ENCODE data around the gene NELL1.

The NELL1 gene

GRCh38 chr11:21260101-21260500 lies 590.7 kb downstream of the NELL1 start:
- no peak for DNase-seq (ENCODE audit: low read depth in 1 of 2, low spot score in 1 of 2)
- H3K27me3 ChIP-seq (ENCODE audit: insufficient read depth, poor library complexity, severe bottlenecking) = no peaks in the 10 kb centered on the region
- TF ChIP-seq SPI1 (IDR thresholded peaks at IDR 0.05; ENCODE audit: borderline replicate concordance, low read depth) = no peak
- TF ChIP-seq POLR2AphosphoS5 (IDR thresholded peaks at IDR 0.05; ENCODE audit: low read depth) = no peak
- no peak for TF ChIP-seq REST (IDR thresholded peaks at IDR 0.05; ENCODE audit: insufficient replicate concordance, low read depth)
- no peak overlapping the region for H3K4me3 ChIP-seq (replicated peaks; ENCODE audit: insufficient read depth, low read length)
- H3K27ac ChIP-seq (replicated peaks) = no peak overlapping the region

GRCh38 chr11:21262992-21263391 lies 593.6 kb downstream of the NELL1 start:
- H3K27me3 ChIP-seq (ENCODE audit: insufficient read depth, poor library complexity, severe bottlenecking) = no peaks in the 10 kb centered on the region
- no peak overlapping the region for H3K4me3 ChIP-seq (replicated peaks; ENCODE audit: insufficient read depth, low read length)
- no peak overlapping the region for H3K27ac ChIP-seq (replicated peaks)
- DNase-seq (ENCODE audit: low read depth in 1 of 2, low spot score in 1 of 2) = no peak
- TF ChIP-seq, protein P1, sequence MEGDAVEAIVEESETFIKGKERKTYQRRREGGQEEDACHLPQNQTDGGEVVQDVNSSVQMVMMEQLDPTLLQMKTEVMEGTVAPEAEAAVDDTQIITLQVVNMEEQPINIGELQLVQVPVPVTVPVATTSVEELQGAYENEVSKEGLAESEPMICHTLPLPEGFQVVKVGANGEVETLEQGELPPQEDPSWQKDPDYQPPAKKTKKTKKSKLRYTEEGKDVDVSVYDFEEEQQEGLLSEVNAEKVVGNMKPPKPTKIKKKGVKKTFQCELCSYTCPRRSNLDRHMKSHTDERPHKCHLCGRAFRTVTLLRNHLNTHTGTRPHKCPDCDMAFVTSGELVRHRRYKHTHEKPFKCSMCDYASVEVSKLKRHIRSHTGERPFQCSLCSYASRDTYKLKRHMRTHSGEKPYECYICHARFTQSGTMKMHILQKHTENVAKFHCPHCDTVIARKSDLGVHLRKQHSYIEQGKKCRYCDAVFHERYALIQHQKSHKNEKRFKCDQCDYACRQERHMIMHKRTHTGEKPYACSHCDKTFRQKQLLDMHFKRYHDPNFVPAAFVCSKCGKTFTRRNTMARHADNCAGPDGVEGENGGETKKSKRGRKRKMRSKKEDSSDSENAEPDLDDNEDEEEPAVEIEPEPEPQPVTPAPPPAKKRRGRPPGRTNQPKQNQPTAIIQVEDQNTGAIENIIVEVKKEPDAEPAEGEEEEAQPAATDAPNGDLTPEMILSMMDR (IDR thresholded peaks at IDR 0.05; ENCODE audit: insufficient read depth, low read length) = no peak
- TF ChIP-seq POLR2AphosphoS5 (IDR thresholded peaks at IDR 0.05; ENCODE audit: low read depth) (no peak), SPI1 (IDR thresholded peaks at IDR 0.05; ENCODE audit: borderline replicate concordance, low read depth) (no peak), REST (IDR thresholded peaks at IDR 0.05; ENCODE audit: insufficient replicate concordance, low read depth) (no peak), GABPA (IDR thresholded peaks at IDR 0.05; ENCODE audit: low read depth) (no peak)

GRCh38 chr11:21264125-21264524 lies 594.7 kb downstream of the NELL1 start:
- no peaks in the 10 kb centered on the region for H3K27me3 ChIP-seq (ENCODE audit: insufficient read depth, poor library complexity, severe bottlenecking)

More at GRCh38 chr11:21264125-21264524, 594.7 kb downstream of the NELL1 start:
- H3K27ac ChIP-seq (replicated peaks) = no peak overlapping the region
- no peak for TF ChIP-seq SPI1 (IDR thresholded peaks at IDR 0.05; ENCODE audit: borderline replicate concordance, low read depth)
- no peak for TF ChIP-seq REST (IDR thresholded peaks at IDR 0.05; ENCODE audit: insufficient replicate concordance, low read depth)
- no peak for TF ChIP-seq GABPA (IDR thresholded peaks at IDR 0.05; ENCODE audit: low read depth)
- TF ChIP-seq, protein P1 (IDR thresholded peaks at IDR 0.05; ENCODE audit: insufficient read depth, low read length) = no peak
- no peak for TF ChIP-seq POLR2AphosphoS5 (IDR thresholded peaks at IDR 0.05; ENCODE audit: low read depth)
- no peak overlapping the region for H3K4me3 ChIP-seq (replicated peaks; ENCODE audit: insufficient read depth, low read length)
- no peak for DNase-seq (ENCODE audit: low read depth in 1 of 2, low spot score in 1 of 2)
